Stimulated activated CD4-positive, alpha-beta T cell treated with anti-CD3 and anti-CD28 coated beads, Interleukin-2, amount 100 ng/mL, for 24 hours (primary cell): ENCODE measurements around the gene UBAC2.

Experiments
- DNase-seq, 2 donors: peaks; one replicate each; pipeline ENCODE4 v3.0.0-alpha.2; 2020

UBAC2 gene

DNA sequence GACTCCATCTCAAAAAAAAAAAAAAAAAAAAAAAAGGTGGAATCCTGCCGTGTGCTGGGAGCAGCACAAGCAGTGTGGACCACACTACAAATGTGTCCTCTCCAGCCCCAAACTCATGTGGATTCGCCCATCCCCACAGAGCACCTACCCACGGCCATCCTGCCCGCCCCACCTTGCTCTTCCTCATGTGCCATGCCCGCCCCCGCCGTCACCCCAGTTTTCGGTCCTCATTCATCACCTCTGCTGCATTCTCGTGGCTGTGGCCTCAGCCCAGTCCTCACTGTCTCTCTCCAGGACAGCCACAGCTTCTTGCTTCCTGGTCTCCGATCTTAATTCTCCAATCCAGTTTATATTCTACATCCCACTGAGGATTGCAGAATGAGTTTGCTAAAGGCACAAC lies 220.6 kb downstream of the UBAC2 start:
- no peak for DNase-seq

DNA sequence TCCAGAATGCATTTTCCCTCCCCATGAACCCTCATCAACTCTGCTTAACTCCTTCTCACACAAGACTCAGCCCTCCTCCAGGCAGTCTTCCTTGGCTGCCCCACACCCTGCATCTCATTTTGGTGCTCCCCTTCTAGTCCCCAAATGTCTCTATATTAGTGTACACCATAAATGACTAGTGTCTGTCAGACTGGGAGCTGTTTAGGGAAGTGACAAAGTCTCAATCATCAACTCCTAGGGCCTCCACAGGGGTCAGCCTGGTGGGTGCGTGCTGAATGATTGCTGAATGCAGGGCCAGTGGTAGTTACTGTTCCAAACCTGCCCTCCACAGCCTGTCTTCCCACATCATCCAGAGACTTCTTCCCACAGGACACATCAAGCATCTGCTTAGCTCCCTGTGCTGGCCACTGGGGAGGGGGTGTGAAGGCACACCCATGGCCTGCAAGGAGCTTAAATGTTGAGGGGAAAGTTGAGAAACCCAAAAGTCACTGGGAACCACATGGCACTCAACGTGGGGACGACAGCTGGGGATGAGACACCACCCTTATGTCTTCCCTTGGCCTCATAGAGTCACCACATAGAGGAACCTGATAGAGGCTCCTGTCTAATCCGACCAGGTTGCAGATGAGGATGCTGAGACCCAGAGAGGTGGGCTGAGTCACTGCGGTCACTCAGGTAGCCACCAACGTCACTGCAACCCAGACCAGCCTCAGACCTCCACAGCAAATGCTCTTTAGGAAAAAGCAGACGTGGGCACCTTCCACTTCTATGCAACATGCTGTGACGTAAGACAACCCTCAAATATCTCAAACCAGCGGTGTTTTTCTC lies 221.3 kb downstream of the UBAC2 start:
- no peak for DNase-seq

DNA sequence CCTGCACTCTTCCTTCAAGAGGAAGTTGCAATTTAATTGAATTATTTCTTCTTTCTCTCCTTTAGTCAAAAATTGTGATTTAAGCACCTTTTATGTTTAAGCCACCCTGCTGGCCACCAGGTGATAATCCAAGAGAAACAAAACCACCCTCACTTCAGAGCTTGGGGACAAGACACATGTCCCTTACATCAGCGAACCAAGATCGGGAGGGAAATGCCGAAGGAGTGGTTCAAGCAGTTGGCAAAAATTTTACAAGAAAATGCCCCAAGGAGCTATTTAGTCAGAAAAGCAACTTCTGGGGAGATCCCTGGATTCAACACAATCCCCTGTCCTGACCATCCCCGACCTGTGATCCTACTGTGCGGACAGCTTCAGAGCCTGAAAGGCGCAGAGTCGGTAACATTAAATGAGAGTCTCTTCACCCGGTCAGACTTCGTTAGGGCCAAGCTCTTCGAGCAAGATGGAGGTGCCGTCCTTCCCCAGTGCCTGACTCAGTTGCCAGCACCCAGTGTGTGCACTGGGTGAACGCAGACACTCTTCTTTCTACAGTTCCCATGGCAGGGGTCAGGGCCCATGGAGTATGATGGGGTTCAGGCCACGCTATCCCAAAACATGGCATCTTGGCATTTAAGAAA lies 222.0 kb downstream of the UBAC2 start:
- no peak for DNase-seq

DNA sequence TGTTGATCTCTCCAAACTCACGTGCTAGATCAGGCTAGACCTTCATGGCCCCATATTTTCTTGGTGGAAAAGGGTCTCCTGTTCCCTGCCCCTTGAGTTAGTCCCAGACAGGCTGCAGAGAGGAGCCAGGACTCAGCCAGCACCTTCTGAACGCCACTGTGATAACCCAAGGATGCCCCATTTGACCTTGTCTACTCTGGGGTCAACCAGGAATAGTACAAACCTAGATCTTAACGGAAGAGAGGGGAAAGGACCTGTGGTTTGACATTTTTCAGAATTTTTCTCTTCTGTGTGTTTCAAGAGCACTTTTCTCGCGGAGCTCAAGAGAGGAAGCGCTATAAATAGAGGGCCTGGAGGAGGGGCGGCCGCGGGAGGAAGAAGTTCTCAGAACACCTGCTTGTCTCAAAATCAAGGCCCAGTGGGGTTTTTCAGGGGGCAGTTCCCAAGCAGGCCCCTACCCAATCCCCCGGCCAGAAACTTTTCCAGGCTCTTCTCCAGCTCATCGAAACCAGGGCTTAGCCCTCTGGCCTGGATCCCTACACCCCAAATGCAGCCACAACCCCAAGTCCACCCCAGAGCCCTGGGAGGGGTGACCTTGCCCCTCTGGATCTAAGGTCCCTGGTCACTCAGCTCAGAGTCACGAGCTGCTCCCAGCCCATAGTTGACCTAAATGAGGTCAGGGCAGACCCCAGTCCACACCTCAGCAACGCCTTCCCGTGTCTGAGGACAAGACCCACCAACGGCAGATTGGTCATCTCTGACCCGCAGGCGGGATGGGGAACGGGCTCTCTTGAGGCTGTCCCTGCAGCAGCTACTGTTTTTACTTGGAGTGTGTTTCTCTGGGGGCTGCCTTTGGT lies 225.1 kb downstream of the UBAC2 start:
- DNase-seq: peak in 1 of 2 donors; percentile 73

DNA sequence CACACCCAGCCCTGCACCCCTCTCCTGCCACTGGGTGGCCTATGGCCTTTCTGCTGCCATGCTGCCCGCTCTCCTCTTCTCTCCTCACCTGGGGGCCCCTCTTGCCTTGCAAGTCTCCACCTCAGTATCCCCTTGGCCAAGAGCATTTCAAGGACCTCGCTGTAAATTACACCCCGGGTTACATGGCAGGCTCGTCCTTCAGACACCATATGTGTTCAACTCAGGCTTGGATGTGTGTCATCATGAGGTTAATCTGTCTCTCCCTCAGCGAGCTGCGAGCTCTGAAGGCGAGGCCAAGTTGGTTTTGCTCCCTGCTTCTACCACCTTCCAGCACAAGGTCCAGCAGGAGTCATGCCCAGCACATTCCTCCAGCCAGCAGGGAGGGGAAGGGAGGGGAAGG lies 225.8 kb downstream of the UBAC2 start:
- DNase-seq: no peak

DNA sequence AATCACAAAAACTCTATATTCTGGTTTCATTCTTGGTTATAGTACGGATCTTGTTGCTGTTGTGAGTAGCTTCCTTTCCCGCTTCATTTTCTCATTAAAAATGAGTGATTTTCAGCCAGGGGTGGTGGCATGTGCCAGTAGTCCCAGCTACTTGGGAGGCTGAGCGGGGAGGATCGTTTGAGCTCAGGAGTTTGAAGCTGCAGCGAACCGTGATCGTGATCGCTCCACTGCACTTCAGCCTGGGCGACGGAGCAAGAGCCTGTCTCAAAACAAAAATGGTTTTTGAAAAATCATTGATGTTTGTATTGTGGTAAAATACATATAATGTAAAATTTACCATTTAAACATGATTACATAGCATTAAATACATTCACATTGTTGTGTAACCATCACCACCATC lies 229.0 kb downstream of the UBAC2 start:
- DNase-seq: no peak

DNA sequence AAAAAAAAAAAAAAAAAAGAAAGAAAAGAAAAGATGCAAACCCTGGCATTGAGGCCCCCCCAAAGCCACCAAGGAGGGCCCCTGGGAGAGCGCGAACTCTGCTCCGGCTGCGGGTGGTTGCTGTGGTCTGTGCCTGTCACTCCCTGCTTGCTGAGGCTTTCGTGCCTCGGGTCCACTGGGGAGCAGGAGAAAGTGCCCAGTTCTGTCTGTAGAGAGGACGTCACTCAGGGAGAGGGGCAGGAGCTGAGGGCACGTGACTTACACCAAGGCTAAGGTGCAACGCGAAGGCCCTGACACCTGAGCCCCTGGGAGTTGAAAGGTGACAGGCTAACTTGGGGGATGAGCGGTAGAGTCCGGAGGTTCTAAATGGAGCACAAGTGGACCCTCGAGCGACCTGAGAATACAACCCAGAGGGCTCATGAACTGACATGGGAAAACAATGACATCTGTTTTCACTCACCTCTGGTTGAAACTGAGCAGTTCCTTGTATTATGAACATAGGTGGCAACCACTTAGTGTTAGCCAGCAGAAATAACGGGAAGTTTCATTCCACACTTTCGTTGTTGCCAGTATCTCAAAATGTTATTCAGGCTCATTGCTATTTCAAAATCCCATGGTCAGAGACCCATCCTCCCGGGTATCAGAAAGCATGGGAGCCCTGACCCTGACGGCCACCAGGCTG lies 231.4 kb downstream of the UBAC2 start:
- no peak for DNase-seq

DNA sequence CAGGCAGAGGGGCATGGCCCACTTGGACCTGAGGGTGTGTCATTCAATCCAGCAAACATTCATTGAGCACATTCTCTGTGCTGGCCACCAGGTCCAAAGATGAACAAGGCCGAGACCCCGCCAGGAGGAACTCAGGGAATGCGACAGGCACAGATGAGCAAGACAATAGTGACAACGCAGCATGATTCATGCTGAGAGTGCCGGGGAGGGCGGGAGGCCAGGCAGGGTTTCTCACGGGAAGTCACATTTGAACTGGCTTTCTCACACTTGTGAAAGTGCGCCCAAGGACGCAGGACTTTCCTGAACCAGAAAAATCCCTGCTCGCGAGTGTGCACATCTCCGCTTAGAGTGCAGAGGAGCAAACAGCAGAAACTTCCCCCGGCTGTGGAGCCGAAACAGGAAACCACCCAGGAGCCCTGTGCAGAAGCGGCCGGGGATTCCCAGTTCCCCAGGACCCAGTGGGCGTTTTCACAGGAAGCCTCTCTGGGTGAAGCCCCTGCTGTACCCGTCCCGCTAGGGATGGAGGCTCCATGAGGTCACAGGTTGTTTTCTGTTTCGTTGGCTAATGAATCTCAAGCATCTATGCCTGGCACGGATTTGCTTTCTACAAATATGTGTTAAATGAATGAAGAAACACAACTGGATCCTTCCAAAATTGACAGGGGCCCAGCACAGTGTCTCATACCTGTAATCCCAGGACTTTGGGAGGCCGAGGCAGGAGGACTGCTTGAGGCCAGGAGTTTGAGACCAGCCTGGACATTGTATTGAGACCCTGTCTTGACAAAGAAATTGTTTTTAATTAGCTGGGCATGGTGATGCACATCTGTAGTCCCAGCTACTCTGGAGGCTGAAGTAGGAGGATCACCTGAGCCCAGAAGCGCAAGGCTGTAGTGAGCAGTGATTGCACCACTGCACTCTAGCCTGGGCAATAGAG lies 232.2 kb downstream of the UBAC2 start:
- peak; percentile 84 to 92 for DNase-seq

DNA sequence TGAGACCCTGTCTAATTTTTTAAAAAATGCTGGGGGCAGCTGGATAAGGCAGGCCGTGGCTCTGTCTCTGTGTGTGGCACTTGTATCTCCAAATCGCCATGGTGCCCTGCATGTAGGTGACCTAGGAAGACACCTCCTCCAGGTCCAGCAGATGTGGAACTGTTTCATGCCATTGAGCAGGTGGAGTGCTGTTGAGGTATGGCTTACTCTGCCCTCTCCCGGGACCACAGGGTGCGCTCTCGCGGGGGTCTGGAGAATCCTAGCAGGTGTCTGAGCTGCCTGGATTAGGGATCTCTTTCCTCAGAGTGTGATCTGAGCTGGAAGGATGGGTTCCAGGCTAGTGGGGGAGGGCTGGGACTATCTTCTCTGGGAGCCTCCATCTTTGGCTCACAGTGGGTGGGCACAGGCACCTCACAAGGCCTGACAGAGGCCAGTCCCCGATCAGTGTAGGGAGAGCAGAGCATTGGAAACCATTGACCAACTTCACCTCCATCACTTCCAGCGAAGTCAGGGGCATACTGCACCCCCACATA lies 233.0 kb downstream of the UBAC2 start:
- no peak for DNase-seq

DNA sequence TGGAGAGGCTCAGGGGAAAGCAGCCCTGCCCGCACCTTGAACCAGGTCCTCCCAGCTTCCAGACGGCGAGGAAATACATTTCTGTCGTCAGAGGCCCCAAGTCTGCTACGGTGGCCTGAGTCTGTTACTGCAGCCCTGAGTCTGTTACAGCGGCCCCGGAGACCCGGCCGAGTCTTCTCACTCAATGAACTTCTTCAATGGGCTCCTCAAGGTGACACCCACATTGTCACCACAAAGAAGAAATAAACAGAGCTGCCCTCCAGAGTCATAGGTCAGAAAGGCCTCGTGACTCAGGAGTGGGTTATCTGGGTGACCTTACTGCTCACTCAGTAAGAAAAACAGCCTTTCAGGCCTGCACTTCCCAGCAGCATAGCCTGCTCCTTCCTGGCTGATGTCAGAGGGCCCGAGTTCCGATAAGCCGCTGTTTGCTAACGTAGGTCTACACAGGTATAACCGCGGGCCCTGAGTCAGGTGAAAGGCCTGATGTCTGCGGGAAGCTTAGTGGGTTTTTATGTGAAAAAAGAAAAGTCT lies 233.7 kb downstream of the UBAC2 start:
- peak; percentile 73 to 78 for DNase-seq

DNA sequence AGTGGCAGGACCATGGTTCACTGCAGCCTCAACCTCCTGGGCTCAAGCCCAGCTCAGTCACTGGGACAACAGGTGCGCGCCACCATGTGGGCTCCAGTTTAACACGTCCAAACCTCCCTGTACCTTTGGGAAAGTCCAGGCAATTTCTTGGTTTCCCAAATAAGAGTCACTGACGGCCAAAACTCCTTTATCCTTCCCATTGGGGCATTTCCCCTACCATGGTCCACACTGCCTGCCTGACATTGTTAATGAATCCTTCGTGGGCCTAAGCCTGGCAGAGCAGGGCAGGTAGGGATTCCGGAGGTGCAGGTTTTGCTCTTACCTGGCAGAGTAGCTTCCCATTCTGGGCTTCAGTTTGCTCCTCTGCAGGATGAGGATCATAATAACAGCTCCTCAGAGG lies 234.5 kb downstream of the UBAC2 start:
- no peak for DNase-seq

DNA sequence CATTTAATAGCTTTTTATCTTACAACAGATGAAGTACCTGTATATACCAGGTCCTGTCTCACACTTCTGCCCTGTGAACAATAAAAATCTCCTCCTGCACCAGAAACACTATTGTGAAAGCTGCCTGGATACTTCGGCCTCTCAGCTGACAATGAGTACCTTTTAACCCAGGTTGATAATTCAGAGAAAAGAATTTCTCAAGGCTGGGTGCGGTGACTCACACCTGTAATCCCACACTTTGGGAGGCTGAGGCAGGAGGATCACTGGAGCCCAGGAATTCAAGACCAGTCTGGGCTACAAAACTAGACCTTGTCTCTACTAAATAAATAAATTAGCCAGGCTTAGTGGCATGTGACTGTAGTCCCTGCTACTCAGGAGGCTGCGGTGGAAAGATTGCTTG lies 235.3 kb downstream of the UBAC2 start:
- DNase-seq: no peak
